HEK293 (cell line): ENCODE measurements around the gene CTAG1A.
"Not testable (repeated sequence)": the region's sequence is repeated elsewhere in the genome, so short reads cannot be mapped to it uniquely, and the experiment has no call there.

Experiments
- CTCF ChIA-PET: fragments of 350-600 bp; formaldehyde crosslinking; extraction: SDS; loops from one replicate; lab custom pipeline; 2021; ENCODE audit warnings: antibody characterized with exemption; lab: Yijun Ruan, JAX
- POLR2A ChIA-PET: fragments of 300-600 bp; formaldehyde crosslinking; extraction: SDS; loops from one replicate; lab custom pipeline; 2020; ENCODE audit warnings: antibody characterized with exemption, inconsistent platforms; lab: Yijun Ruan, JAX
- H3K27ac ChIP-seq: fragments of 200-500 bp; sonication (Bioruptor generic); 2 replicates; pipeline ENCODE4 v1.5.1; 2014; ENCODE audit warnings: low read depth, low read length, control low read depth, inconsistent platforms; ENCODE audit errors: extremely low read depth
- H3K36me3 ChIP-seq, 2 experiments: fragments of 200-500 bp in 1 of 2; sonication (Bioruptor generic) in 1 of 2; 1 replicate in 1 of 2; 2 replicates in 1 of 2; pipeline ENCODE4 v1.5.1; 2014 to 2017; ENCODE audit warnings: inconsistent platforms in 2 of 2, low read length in 2 of 2; ENCODE audit not compliant: control insufficient read depth in 2 of 2, insufficient read depth in 1 of 2
- H3K4me1 ChIP-seq: fragments of 200-500 bp; sonication (Bioruptor generic); 2 replicates; pipeline ENCODE4 v1.5.1; 2014; ENCODE audit warnings: mild to moderate bottlenecking, low read length, inconsistent platforms; ENCODE audit not compliant: control insufficient read depth, insufficient read depth
- H3K4me3 ChIP-seq: 2 replicates; pipeline ENCODE4 v1.5.1; 2011; ENCODE audit warnings: low read depth, mild to moderate bottlenecking, control low read depth, low read length, moderate library complexity
- H3K9me3 ChIP-seq: fragments of 200-500 bp; sonication (Bioruptor generic); 2 replicates; pipeline ENCODE4 v1.5.1; 2014; ENCODE audit warnings: low read depth, low read length, inconsistent platforms; ENCODE audit not compliant: control insufficient read depth, insufficient read depth
- GFI1B ChIP-seq: fragments of 450-650 bp; formaldehyde crosslinking; IDR thresholded peaks from 2 replicates; pipeline ENCODE4 v1.5.1; 2016; ENCODE audit warnings: missing biosample characterization, missing genetic modification characterization
- GLI4 ChIP-seq: fragments of 450-650 bp; formaldehyde crosslinking; IDR thresholded peaks from 2 replicates; pipeline ENCODE4 v1.5.1; 2016; ENCODE audit warnings: missing biosample characterization, missing genetic modification characterization
- HOXD13 ChIP-seq: sonication (generic); formaldehyde crosslinking; IDR thresholded peaks from 2 replicates; pipeline ENCODE4 v1.8.0; 2022; ENCODE audit warnings: missing genetic modification reagents, borderline replicate concordance
- MZF1 ChIP-seq: fragments of 450-650 bp; formaldehyde crosslinking; IDR thresholded peaks from 2 replicates; pipeline ENCODE4 v1.5.1; 2017; ENCODE audit warnings: missing biosample characterization, missing genetic modification characterization, borderline replicate concordance
- RBAK ChIP-seq: fragments of 450-650 bp; formaldehyde crosslinking; IDR thresholded peaks from 2 replicates; pipeline ENCODE4 v1.5.1; 2016; ENCODE audit warnings: missing biosample characterization, missing genetic modification characterization
- SCRT2 ChIP-seq: fragments of 450-650 bp; formaldehyde crosslinking; IDR thresholded peaks from 2 replicates; pipeline ENCODE4 v1.5.1; 2016; ENCODE audit warnings: missing biosample characterization, missing genetic modification characterization
- TCF7L2 ChIP-seq: IDR thresholded peaks from 2 replicates; pipeline ENCODE4 v1.6.1; 2011; ENCODE audit warnings: low read depth, mild to moderate bottlenecking, inconsistent platforms, low read length, moderate library complexity, borderline replicate concordance
- YY1 ChIP-seq: fragments of 450-650 bp; formaldehyde crosslinking; IDR thresholded peaks from 2 replicates; pipeline ENCODE4 v1.5.1; 2018; ENCODE audit warnings: missing biosample characterization, missing genetic modification characterization
- YY2 ChIP-seq: fragments of 450-650 bp; formaldehyde crosslinking; IDR thresholded peaks from 2 replicates; pipeline ENCODE4 v1.5.1; 2016; ENCODE audit warnings: missing biosample characterization, missing genetic modification characterization
- ZBTB17 ChIP-seq: fragments of 450-650 bp; formaldehyde crosslinking; IDR thresholded peaks from 2 replicates; pipeline ENCODE4 v1.5.1; 2016; ENCODE audit warnings: missing biosample characterization, missing genetic modification characterization
- ZBTB20 ChIP-seq: fragments of 450-650 bp; formaldehyde crosslinking; IDR thresholded peaks from 2 replicates; pipeline ENCODE4 v1.5.1; 2016; ENCODE audit warnings: missing biosample characterization, missing genetic modification characterization
- ZFP3 ChIP-seq: fragments of 450-650 bp; formaldehyde crosslinking; IDR thresholded peaks from 2 replicates; pipeline ENCODE4 v1.5.1; 2016; ENCODE audit warnings: low read depth, missing biosample characterization, missing genetic modification characterization
- ZNF133 ChIP-seq: fragments of 450-650 bp; formaldehyde crosslinking; IDR thresholded peaks from 2 replicates; pipeline ENCODE4 v1.5.1; 2016; ENCODE audit warnings: missing biosample characterization, missing genetic modification characterization
- ZNF433 ChIP-seq: fragments of 450-650 bp; formaldehyde crosslinking; IDR thresholded peaks from 2 replicates; pipeline ENCODE4 v1.5.1; 2016; ENCODE audit warnings: missing biosample characterization, missing genetic modification characterization, low read depth
- ZNF549 ChIP-seq: fragments of 450-650 bp; IDR thresholded peaks from 2 replicates; pipeline ENCODE4 v1.5.1; 2018; ENCODE audit warnings: missing biosample characterization, missing genetic modification characterization, mild to moderate bottlenecking, inconsistent platforms, moderate library complexity
- ZNF621 ChIP-seq: fragments of 450-650 bp; formaldehyde crosslinking; IDR thresholded peaks from 2 replicates; pipeline ENCODE4 v1.5.1; 2017; ENCODE audit warnings: missing biosample characterization, missing genetic modification characterization
- ZNF629 ChIP-seq: fragments of 450-650 bp; formaldehyde crosslinking; IDR thresholded peaks from 2 replicates; pipeline ENCODE4 v1.5.1; 2017; ENCODE audit warnings: missing biosample characterization, missing genetic modification characterization
- ZNF776 ChIP-seq: fragments of 450-650 bp; formaldehyde crosslinking; IDR thresholded peaks from 2 replicates; pipeline ENCODE4 v1.5.0; 2017; ENCODE audit warnings: missing biosample characterization, missing genetic modification characterization, borderline replicate concordance
- ZNF785 ChIP-seq: fragments of 450-650 bp; formaldehyde crosslinking; IDR thresholded peaks from 2 replicates; pipeline ENCODE4 v1.5.1; 2016; ENCODE audit warnings: missing biosample characterization, missing genetic modification characterization
- ZNF837 ChIP-seq: fragments of 450-650 bp; formaldehyde crosslinking; IDR thresholded peaks from 2 replicates; pipeline ENCODE4 v1.5.1; 2016; ENCODE audit warnings: missing biosample characterization, missing genetic modification characterization
- ZXDB ChIP-seq: fragments of 450-650 bp; formaldehyde crosslinking; IDR thresholded peaks from 2 replicates; pipeline ENCODE4 v1.5.1; 2016; ENCODE audit warnings: missing biosample characterization, missing genetic modification characterization
- TF ChIP-seq, protein P1 (sequence below): fragments of 450-650 bp; formaldehyde crosslinking; optimal IDR thresholded peaks from 2 replicates; pipeline ENCODE3; 2016; ENCODE audit warnings: missing biosample characterization, mild to moderate bottlenecking, missing genetic modification characterization
- TF ChIP-seq, protein P2 (sequence below): fragments of 450-650 bp; formaldehyde crosslinking; IDR thresholded peaks from 2 replicates; pipeline ENCODE4 v1.5.1; 2017; ENCODE audit warnings: missing biosample characterization, missing genetic modification characterization
- TF ChIP-seq, protein P3 (sequence below): fragments of 450-650 bp; formaldehyde crosslinking; IDR thresholded peaks from 2 replicates; pipeline ENCODE4; 2016; ENCODE audit warnings: missing biosample characterization, missing genetic modification characterization

CTAG1A gene

DNA sequence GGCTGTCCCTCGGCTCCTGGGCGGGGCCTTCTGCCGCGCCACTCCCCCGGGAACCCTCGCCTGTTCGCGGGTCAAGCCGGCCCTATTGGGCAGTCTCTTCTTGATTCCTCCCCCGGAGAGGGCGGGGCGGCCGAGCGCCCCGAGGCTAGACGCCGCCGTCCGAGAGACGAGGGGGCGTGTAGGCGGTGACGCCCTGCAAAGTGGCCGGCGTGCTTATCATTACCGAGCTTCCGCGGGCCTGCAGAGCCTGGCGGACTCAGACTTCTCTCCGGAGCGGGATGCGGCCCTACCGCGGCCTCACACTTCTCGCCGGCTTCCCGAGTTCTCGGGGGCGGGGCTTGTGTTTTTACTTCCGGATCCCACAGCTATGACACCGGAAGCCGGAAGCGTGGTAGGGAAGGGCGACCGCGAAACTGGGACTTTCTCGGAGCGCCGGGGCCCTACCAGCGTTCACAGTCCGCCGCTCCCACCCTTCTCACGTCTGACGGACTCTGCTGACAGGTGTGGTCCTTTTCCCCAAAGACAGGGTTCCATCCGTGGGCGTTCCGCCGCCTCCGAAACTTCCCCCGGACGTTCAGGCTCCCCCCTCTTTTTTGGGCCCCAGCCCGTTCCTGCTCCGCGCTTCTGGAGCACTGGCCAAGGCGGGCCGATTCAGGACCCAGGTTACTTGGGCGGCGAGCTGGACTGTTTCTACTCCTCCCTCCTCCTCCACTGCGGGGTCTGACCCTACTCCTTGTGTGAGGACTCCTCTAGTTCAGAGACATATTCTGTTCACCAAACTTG is 37.5 kb upstream of the CTAG1A start, which contains the start of gene IKBKG (continued):
- TF ChIP-seq ZBTB17 (tag by site-specific recombination) (no peak), ZXDB (tag by site-specific recombination) (peak; percentile 77; the same call in 1 of the 2 replicates), ZNF629 (tag by site-specific recombination) (0 out of 2 replicates have a peak, but pooled peaks have one; percentile 34), ZBTB20 (tag by site-specific recombination) (peak; percentile 58; the same call in 1 of the 2 replicates), YY2 (tag by site-specific recombination) (no peak), MZF1 (tag by site-specific recombination) (no peak), GFI1B (tag by site-specific recombination) (no peak)

DNA sequence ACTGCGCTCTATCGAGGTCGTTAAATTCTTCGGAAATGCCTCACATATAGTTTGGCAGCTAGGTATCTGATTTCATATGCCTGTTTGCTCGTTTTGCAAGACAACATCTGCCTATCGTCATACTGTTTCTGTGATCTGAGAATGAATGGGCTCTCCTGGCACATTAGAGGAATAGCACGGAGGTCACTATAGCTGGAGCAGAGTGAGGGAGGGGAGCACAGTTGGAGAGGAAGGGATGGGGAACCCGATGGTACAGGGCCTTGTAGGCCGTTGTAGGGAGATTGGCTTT is 37.0 kb upstream of the CTAG1A start:
- peak; percentile 97 for TF ChIP-seq ZBTB17 (tag by site-specific recombination)
- TF ChIP-seq SCRT2 (tag by site-specific recombination) = no peak
- no peak for TF ChIP-seq GFI1B (tag by site-specific recombination)
- POLR2A ChIA-PET = interaction anchor here (0.9 to 1.5 kb wide), 3 partner anchors 136 to 177 kb away, joined by 3 to 4 read pairs (median 4); partner anchors contain the start of gene TAFAZZIN
- CTCF ChIA-PET = interaction anchor here (0.6 to 0.7 kb wide), 2 partner anchors 52 to 174 kb away, joined by 3 read pairs; partner anchors contain the start of gene FLNA
- no peaks in the 10 kb centered on the region; the same call in 1 of the 2 replicates for H3K4me1 ChIP-seq
- H3K27ac ChIP-seq = peak overlapping the region; percentile 96
- no peaks in the 10 kb centered on the region for H3K9me3 ChIP-seq
- H3K36me3 ChIP-seq = peaks cover 5 to 27% of the 10 kb centered on the region in 2 experiments; a peak in 2 of 3 replicates
- H3K4me3 ChIP-seq = peak overlapping the region; percentile 63

DNA sequence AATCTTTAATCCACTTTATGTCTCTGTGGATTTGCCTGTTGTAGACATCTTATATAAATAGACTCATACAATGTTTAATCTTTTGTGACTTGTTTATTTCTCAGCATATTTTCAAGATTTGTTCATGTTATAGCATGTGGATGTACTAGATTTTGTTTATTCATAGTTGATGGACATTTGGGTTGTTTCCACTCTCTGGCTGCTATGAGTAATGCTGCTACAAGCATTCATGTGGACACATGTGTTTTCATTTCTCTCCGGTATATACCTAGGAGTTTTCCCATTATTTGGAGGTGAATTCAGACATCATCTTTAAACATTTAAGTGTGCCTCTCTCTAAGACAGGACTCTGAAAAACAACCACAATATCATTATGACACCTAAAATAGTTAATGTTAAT is 35.2 kb upstream of the CTAG1A start:
- Histone ChIP-seq H3K4me3 (no peak overlapping the region), H3K4me1 (no peaks in the 10 kb centered on the region; the same call in 1 of the 2 replicates), H3K9me3 (no peaks in the 10 kb centered on the region), H3K27ac (no peak overlapping the region), H3K36me3 (peaks cover 5 to 30% of the 10 kb centered on the region in 2 experiments; a peak in 2 of 3 replicates)
- TF ChIP-seq RBAK (tag by site-specific recombination) (no peak), ZNF776 (no peak), ZNF621 (tag by site-specific recombination) (no peak), ZNF133 (tag by site-specific recombination) (no peak), ZNF433 (tag by site-specific recombination) (no peak), GLI4 (tag by site-specific recombination) (no peak), ZFP3 (tag by site-specific recombination) (no peak), ZNF837 (tag by site-specific recombination) (no peak), TCF7L2 (no peak), ZNF785 (no peak), YY1 (tag by site-specific recombination) (no peak), ZNF549 (no peak), HOXD13 (no peak)
- TF ChIP-seq, protein P1, sequence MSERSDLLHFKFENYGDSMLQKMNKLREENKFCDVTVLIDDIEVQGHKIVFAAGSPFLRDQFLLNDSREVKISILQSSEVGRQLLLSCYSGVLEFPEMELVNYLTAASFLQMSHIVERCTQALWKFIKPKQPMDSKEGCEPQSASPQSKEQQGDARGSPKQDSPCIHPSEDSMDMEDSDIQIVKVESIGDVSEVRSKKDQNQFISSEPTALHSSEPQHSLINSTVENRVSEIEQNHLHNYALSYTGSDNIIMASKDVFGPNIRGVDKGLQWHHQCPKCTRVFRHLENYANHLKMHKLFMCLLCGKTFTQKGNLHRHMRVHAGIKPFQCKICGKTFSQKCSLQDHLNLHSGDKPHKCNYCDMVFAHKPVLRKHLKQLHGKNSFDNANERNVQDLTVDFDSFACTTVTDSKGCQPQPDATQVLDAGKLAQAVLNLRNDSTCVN (tag by site-specific recombination) = no peak
- TF ChIP-seq, protein P2, sequence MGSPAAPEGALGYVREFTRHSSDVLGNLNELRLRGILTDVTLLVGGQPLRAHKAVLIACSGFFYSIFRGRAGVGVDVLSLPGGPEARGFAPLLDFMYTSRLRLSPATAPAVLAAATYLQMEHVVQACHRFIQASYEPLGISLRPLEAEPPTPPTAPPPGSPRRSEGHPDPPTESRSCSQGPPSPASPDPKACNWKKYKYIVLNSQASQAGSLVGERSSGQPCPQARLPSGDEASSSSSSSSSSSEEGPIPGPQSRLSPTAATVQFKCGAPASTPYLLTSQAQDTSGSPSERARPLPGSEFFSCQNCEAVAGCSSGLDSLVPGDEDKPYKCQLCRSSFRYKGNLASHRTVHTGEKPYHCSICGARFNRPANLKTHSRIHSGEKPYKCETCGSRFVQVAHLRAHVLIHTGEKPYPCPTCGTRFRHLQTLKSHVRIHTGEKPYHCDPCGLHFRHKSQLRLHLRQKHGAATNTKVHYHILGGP = no peak
- TF ChIP-seq, protein P3, sequence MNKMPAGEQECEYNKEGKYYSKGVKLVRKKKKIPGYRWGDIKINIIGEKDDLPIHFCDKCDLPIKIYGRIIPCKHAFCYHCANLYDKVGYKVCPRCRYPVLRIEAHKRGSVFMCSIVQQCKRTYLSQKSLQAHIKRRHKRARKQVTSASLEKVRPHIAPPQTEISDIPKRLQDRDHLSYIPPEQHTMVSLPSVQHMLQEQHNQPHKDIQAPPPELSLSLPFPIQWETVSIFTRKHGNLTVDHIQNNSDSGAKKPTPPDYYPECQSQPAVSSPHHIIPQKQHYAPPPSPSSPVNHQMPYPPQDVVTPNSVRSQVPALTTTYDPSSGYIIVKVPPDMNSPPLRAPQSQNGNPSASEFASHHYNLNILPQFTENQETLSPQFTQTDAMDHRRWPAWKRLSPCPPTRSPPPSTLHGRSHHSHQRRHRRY (tag by site-specific recombination) = no peak
- CTCF ChIA-PET = interaction anchor here (0.7 kb wide), 1 partner anchor 1184 kb away, joined by 3 read pairs; no protein-coding TSS in a partner anchor
- POLR2A ChIA-PET = no interaction called here

DNA sequence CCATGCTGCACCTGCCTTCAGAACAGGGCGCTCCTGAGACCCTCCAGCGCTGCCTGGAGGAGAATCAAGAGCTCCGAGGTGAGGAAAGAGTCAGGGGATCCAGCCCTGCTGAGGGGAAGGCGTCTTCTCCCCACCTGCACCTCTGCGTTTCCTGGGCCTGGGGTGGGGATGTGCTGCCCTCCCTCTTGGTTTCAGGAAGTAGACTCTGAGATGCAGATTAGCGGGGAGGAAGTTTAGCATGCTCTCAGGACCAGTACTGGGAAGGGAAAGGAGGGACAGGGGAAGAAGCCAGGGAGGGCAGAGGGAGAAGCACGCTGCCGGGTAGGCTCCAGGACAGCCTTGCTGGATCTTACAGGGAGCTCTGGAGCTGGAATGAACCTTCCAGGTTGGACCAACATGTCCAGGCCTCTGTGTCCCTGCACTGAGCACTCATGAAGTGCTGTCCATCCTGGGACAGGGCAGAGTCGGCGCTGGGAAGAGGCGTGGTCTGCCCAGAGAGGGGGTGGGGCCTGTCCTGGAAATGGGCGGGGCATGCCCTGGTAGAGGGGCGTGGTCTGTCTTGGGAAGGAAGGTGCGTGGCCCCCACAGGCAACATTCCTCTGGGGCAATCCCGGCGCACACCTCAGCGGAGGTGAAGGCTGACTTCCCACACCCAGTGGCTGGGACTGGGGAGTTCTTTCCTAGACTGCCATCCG is 32.7 kb upstream of the CTAG1A start:
- H3K4me3 ChIP-seq, H3K9me3 ChIP-seq, H3K27ac ChIP-seq, POLR2A ChIA-PET, CTCF ChIA-PET, H3K4me1 ChIP-seq: not testable (repeated sequence)
- H3K36me3 ChIP-seq = peaks cover 0 to 32% of the 10 kb centered on the region in 2 experiments; a peak in 2 of 3 replicates
